AG09319 (cell line): ENCODE data around the gene FAM234A.

Experiments used
- DNase-seq: peaks from one replicate; pipeline ENCODE4 v3.0.0-alpha.2; 2010; ENCODE audit warnings: low read depth; ENCODE audit errors: extremely low read depth
- TF ChIP-seq, protein P1 (sequence below): IDR thresholded peaks from 2 replicates; pipeline ENCODE4 v1.5.1; 2011; ENCODE audit warnings: low read depth, mild to moderate bottlenecking, inconsistent platforms, low read length, moderate library complexity

Gene FAM234A

DNA sequence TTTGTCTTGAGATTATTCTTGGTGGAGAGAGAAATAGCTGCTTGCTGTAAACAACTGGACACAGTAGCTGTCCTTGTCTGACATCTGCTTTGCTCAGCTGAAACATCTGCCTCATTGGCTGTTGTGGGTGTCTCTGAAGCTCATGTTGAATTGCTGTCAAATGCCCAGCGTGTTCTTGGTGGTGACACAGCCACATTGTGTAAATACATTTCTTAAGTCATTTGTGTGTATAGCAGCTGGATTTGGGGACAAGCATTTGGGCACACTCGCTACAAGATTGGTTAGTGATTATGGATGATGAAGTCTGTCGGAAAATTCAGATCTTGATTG lies 5.3 kb downstream of the FAM234A start:
- TF ChIP-seq, protein P1, sequence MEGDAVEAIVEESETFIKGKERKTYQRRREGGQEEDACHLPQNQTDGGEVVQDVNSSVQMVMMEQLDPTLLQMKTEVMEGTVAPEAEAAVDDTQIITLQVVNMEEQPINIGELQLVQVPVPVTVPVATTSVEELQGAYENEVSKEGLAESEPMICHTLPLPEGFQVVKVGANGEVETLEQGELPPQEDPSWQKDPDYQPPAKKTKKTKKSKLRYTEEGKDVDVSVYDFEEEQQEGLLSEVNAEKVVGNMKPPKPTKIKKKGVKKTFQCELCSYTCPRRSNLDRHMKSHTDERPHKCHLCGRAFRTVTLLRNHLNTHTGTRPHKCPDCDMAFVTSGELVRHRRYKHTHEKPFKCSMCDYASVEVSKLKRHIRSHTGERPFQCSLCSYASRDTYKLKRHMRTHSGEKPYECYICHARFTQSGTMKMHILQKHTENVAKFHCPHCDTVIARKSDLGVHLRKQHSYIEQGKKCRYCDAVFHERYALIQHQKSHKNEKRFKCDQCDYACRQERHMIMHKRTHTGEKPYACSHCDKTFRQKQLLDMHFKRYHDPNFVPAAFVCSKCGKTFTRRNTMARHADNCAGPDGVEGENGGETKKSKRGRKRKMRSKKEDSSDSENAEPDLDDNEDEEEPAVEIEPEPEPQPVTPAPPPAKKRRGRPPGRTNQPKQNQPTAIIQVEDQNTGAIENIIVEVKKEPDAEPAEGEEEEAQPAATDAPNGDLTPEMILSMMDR, result no peak
- no peak for DNase-seq

DNA sequence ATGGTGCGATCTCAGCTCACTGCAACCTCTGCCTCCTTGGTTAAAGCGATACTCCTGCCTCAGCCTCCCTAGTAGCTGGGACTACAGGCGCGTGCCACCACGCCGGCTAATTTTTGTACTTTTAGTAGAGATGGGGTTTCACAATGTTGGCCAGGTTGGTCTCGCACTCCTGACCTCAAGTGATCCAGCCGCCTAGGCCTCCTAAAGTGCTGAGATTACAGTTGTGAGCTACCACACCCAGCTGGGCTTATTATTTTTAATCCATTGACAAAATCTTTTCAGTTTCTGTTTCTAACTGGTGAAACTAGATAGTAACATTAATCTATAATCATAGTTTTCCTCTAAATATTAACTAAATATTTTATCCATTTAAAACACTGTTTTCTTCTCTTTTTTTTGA lies 5.9 kb downstream of the FAM234A start:
- DNase-seq, result no peak
- TF ChIP-seq, protein P1, result no peak

DNA sequence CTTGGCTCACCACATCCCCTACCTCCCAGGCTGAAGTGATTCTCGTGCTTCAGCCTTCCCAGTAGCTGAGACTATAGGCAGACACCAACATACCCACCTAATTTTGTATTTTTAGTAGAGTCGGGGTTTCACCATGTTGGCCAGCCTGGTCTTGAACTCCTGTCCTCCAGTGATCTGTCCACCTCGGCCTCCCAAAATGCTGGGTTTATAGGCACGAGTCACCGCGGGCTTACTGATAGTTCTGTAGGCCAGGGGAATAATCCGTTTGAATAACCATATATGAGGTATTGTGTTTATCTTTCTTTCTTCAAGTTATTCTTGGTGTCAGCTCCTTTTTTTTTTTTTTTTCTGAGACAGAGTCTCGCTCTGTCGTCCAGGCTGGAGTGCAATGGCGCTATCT lies 7.7 kb downstream of the FAM234A start:
- no peak for DNase-seq
- TF ChIP-seq, protein P1, result no peak

DNA sequence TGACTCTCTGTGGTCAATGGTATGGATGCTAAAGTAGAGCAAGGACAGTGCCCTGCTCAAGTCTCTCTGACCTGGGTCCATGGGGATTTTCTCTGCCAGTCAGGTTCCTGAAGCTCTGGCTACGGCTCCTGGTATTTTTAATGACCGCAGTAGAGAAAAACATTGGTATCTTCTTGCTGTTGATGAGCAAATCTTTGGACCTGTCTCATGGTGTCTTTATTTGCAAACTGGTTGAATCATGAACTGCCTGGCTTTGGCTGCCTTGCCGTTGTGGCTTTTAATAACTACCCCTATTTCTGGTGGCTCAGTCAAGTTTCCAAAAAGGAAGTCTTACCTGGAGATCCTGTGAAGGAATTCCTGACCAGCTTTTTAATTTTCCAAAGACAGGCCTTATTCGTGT lies 8.7 kb downstream of the FAM234A start:
- DNase-seq, result no peak
- TF ChIP-seq, protein P1, result no peak

DNA sequence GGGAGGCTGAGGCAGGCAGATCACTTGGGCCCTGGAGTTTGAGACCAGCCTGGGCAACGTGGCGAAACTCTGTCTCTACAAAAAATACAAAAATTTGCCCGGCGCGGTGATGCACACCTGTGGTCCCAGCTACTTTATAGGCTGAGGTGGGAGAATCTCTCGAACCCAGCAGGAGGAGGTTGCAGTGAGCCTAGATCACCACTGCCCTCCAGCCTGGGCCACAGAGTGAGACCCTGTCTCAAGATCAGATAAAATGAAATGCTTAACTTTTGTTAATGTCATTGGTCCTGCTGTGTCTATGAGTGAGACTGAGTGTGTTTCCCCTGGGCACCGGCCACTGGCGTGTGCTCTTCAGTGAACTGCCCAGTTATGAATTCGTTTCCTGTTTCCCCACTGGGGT lies 10.5 kb downstream of the FAM234A start:
- TF ChIP-seq, protein P1, result no peak
- DNase-seq, result no peak

DNA sequence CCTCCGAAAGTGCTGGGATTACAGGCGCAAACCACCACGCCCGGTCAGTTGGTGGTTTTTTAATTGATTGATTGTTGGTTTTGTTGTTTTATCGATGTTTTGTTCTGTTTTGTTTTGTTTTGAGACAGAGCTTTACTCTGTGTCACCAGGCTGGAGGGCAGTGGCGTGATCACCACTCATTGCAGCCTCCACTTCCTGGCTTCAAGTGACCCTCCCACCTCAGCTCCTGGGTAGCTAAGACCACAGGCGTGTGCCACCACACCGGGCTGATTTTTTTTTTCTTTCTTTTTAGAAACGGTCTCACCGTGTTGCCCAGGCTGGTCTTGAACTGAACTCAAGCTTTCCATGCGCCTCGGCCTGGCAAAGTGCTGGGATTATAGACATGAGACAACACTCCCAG lies 12.4 kb downstream of the FAM234A start:
- TF ChIP-seq, protein P1, result no peak
- DNase-seq, result no peak

DNA sequence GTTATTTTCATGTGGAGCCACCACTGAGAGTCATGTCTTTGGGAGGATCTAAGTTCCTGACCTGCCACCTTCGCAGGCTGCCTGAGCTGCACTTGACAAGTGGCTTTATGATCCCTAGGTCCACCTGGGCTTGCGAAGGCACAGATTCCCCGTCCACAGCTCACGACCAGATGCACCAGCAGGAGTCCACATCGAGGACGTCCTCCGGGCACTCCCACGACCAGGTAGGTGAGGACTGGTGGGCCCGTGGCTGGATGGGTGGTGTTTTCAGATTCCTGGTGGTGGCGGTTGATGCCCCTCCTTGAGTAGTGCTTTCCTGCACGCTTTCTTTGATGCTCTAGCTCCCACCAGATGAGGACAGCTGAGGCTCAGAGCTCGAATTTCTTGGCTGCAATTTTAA lies 14.8 kb downstream of the FAM234A start:
- TF ChIP-seq, protein P1, result no peak

More for the DNA sequence above, 14.8 kb downstream of the FAM234A start:
- DNase-seq, result no peak
